ENCODE data around the gene PCBP3.

Gene PCBP3

GRCh38 chr21:45935628-45936027 lies 292.1 kb downstream of the PCBP3 start:
- peaks cover 0 to 2% of the 10 kb centered on the region in 2 experiments for H3K36me3 ChIP-seq (ENCODE audit: control insufficient read depth in 1 of 2, insufficient read depth in 2 of 2, low read length in 2 of 2)
- H3K9me3 ChIP-seq (ENCODE audit: insufficient read depth, low read depth, low read length) = peaks cover 65% of the 10 kb centered on the region
- H2BK120ac ChIP-seq (ENCODE audit: insufficient read depth, low read length, poor library complexity) = no peak overlapping the region
- no peaks in the 10 kb centered on the region for H3K4me1 ChIP-seq (ENCODE audit: control insufficient read depth in 1 of 2, insufficient read depth in 2 of 2, low read length in 2 of 2)
- H3K4me2 ChIP-seq (ENCODE audit: low read length) = no peak overlapping the region
- DNase-seq = no peak
- no peak overlapping the region for H3K18ac ChIP-seq (ENCODE audit: low read length)
- H2AK5ac ChIP-seq (ENCODE audit: low read length) = no peak overlapping the region
- H3K79me2 ChIP-seq (ENCODE audit: control insufficient read depth, insufficient read depth, low read length, poor library complexity) = no peaks in the 10 kb centered on the region
- no peak overlapping the region for H4K91ac ChIP-seq (ENCODE audit: low read depth, low read length)
- no peak overlapping the region for H2BK12ac ChIP-seq (ENCODE audit: low read length)
- H4K12ac ChIP-seq (ENCODE audit: low read depth, low read length) = no peak overlapping the region
- H3K23ac ChIP-seq (ENCODE audit: low read length) = no peak overlapping the region
- no peak overlapping the region for H3K27ac ChIP-seq (ENCODE audit: low read depth, low read length)
- H3K27me3 ChIP-seq (ENCODE audit: insufficient read depth, low read length) = no peaks in the 10 kb centered on the region
- no CpG with 5 or more reads among the region's 3 CpGs for WGBS (ENCODE audit: extremely low coverage, insufficient coverage, insufficient read length)
- no peak overlapping the region for H3K14ac ChIP-seq (ENCODE audit: low read length)
- no peak overlapping the region for H4K8ac ChIP-seq (ENCODE audit: low read depth, low read length)
- H3K79me1 ChIP-seq (ENCODE audit: low read length) = no peaks in the 10 kb centered on the region
- H3K4me3 ChIP-seq (ENCODE audit: low read depth, low read length) = no peak overlapping the region
- H3K4ac ChIP-seq (ENCODE audit: low read depth, low read length) = no peak overlapping the region
- H3K9ac ChIP-seq (ENCODE audit: low read length) = no peak overlapping the region
- no peak overlapping the region for H2BK5ac ChIP-seq (ENCODE audit: low read depth, low read length, poor library complexity)
- no peak overlapping the region for H2AFZ ChIP-seq (ENCODE audit: insufficient read depth, low read length, poor library complexity)

GRCh38 chr21:45937721-45938452 lies 294.4 kb downstream of the PCBP3 start:
- Histone ChIP-seq H3K27ac (ENCODE audit: low read depth, low read length) (no peak overlapping the region), H3K79me2 (ENCODE audit: control insufficient read depth, insufficient read depth, low read length, poor library complexity) (no peaks in the 10 kb centered on the region), H2AK5ac (ENCODE audit: low read length) (no peak overlapping the region), H2BK120ac (ENCODE audit: insufficient read depth, low read length, poor library complexity) (no peak overlapping the region), H3K79me1 (ENCODE audit: low read length) (no peaks in the 10 kb centered on the region), H3K36me3 (ENCODE audit: control insufficient read depth in 1 of 2, insufficient read depth in 2 of 2, low read length in 2 of 2) (peaks cover 0 to 2% of the 10 kb centered on the region in 2 experiments), H3K18ac (ENCODE audit: low read length) (no peak overlapping the region), H3K4me3 (ENCODE audit: low read depth, low read length) (no peak overlapping the region), H3K4me2 (ENCODE audit: low read length) (no peak overlapping the region), H3K9ac (ENCODE audit: low read length) (no peak overlapping the region), H2BK12ac (ENCODE audit: low read length) (no peak overlapping the region), H3K9me3 (ENCODE audit: insufficient read depth, low read depth, low read length) (peaks cover 54% of the 10 kb centered on the region), H4K91ac (ENCODE audit: low read depth, low read length) (no peak overlapping the region), H2AFZ (ENCODE audit: insufficient read depth, low read length, poor library complexity) (no peak overlapping the region), H3K27me3 (ENCODE audit: insufficient read depth, low read length) (no peaks in the 10 kb centered on the region), H4K12ac (ENCODE audit: low read depth, low read length) (no peak overlapping the region), H3K23ac (ENCODE audit: low read length) (no peak overlapping the region), H3K14ac (ENCODE audit: low read length) (no peak overlapping the region), H3K4ac (ENCODE audit: low read depth, low read length) (no peak overlapping the region), H2BK5ac (ENCODE audit: low read depth, low read length, poor library complexity) (no peak overlapping the region), H4K8ac (ENCODE audit: low read depth, low read length) (no peak overlapping the region), H3K4me1 (ENCODE audit: control insufficient read depth in 1 of 2, insufficient read depth in 2 of 2, low read length in 2 of 2) (no peaks in the 10 kb centered on the region)
- DNase-seq = no peak
- no CpG with 5 or more reads among the region's 17 CpGs for WGBS (ENCODE audit: extremely low coverage, insufficient coverage, insufficient read length)

DNA sequence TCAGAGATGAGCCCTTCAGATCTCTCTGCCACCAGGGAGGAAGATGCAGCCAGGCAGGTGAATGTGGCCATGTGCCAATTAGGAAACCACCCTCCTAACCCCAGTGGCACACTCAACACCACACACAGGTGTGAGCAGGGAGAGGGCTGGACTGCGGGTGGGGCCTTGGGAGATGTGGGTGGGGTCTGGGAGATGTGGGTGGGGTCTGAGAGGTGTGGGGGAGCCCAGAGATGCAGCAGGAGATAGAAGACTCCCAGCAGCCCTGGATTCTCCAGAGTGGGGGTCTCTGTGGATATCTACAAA lies 294.9 kb downstream of the PCBP3 start:
- no peak overlapping the region for H3K4ac ChIP-seq (ENCODE audit: low read depth, low read length)
- H2AFZ ChIP-seq (ENCODE audit: insufficient read depth, low read length, poor library complexity) = no peak overlapping the region
- no peaks in the 10 kb centered on the region for H3K79me2 ChIP-seq (ENCODE audit: control insufficient read depth, insufficient read depth, low read length, poor library complexity)
- H3K9me3 ChIP-seq (ENCODE audit: insufficient read depth, low read depth, low read length) = peaks cover 53% of the 10 kb centered on the region
- H3K4me3 ChIP-seq (ENCODE audit: low read depth, low read length) = no peak overlapping the region
- no peaks in the 10 kb centered on the region for H3K4me1 ChIP-seq (ENCODE audit: control insufficient read depth in 1 of 2, insufficient read depth in 2 of 2, low read length in 2 of 2)
- H2BK5ac ChIP-seq (ENCODE audit: low read depth, low read length, poor library complexity) = no peak overlapping the region
- no peak overlapping the region for H3K9ac ChIP-seq (ENCODE audit: low read length)
- peaks cover 0 to 2% of the 10 kb centered on the region in 2 experiments for H3K36me3 ChIP-seq (ENCODE audit: control insufficient read depth in 1 of 2, insufficient read depth in 2 of 2, low read length in 2 of 2)
- no peak overlapping the region for H3K4me2 ChIP-seq (ENCODE audit: low read length)
- H3K27ac ChIP-seq (ENCODE audit: low read depth, low read length) = no peak overlapping the region
- H3K23ac ChIP-seq (ENCODE audit: low read length) = no peak overlapping the region
- H4K12ac ChIP-seq (ENCODE audit: low read depth, low read length) = no peak overlapping the region
- H4K91ac ChIP-seq (ENCODE audit: low read depth, low read length) = no peak overlapping the region
- H3K27me3 ChIP-seq (ENCODE audit: insufficient read depth, low read length) = no peaks in the 10 kb centered on the region
- no peak overlapping the region for H4K8ac ChIP-seq (ENCODE audit: low read depth, low read length)
- no peak for DNase-seq
- H2BK120ac ChIP-seq (ENCODE audit: insufficient read depth, low read length, poor library complexity) = no peak overlapping the region
- H3K79me1 ChIP-seq (ENCODE audit: low read length) = no peaks in the 10 kb centered on the region
- no peak overlapping the region for H2AK5ac ChIP-seq (ENCODE audit: low read length)
- H3K14ac ChIP-seq (ENCODE audit: low read length) = no peak overlapping the region
- no peak overlapping the region for H3K18ac ChIP-seq (ENCODE audit: low read length)
- H2BK12ac ChIP-seq (ENCODE audit: low read length) = no peak overlapping the region
- WGBS (ENCODE audit: extremely low coverage, insufficient coverage, insufficient read length) = no CpG with 5 or more reads among the region's 1 CpG

- Histone ChIP-seq H2AFZ (ENCODE audit: insufficient read depth, low read length, poor library complexity) (no peak overlapping the region), H4K91ac (ENCODE audit: low read depth, low read length) (no peak overlapping the region), H3K27ac (ENCODE audit: low read depth, low read length) (no peak overlapping the region), H4K8ac (ENCODE audit: low read depth, low read length) (no peak overlapping the region), H2BK12ac (ENCODE audit: low read length) (no peak overlapping the region), H3K36me3 (ENCODE audit: control insufficient read depth in 1 of 2, insufficient read depth in 2 of 2, low read length in 2 of 2) (peaks cover 0 to 2% of the 10 kb centered on the region in 2 experiments), H2BK120ac (ENCODE audit: insufficient read depth, low read length, poor library complexity) (no peak overlapping the region), H3K27me3 (ENCODE audit: insufficient read depth, low read length) (no peaks in the 10 kb centered on the region), H3K9ac (ENCODE audit: low read length) (no peak overlapping the region), H3K4me1 (ENCODE audit: control insufficient read depth in 1 of 2, insufficient read depth in 2 of 2, low read length in 2 of 2) (no peaks in the 10 kb centered on the region), H3K9me3 (ENCODE audit: insufficient read depth, low read depth, low read length) (peaks cover 49% of the 10 kb centered on the region), H2AK5ac (ENCODE audit: low read length) (no peak overlapping the region), H3K4ac (ENCODE audit: low read depth, low read length) (no peak overlapping the region), H3K14ac (ENCODE audit: low read length) (no peak overlapping the region), H3K79me1 (ENCODE audit: low read length) (no peaks in the 10 kb centered on the region), H3K79me2 (ENCODE audit: control insufficient read depth, insufficient read depth, low read length, poor library complexity) (no peaks in the 10 kb centered on the region), H3K23ac (ENCODE audit: low read length) (no peak overlapping the region), H2BK5ac (ENCODE audit: low read depth, low read length, poor library complexity) (no peak overlapping the region), H3K4me2 (ENCODE audit: low read length) (no peak overlapping the region), H3K18ac (ENCODE audit: low read length) (no peak overlapping the region), H3K4me3 (ENCODE audit: low read depth, low read length) (no peak overlapping the region), H4K12ac (ENCODE audit: low read depth, low read length) (no peak overlapping the region)
- no peak for DNase-seq
- whole genome bisulfite sequencing (ENCODE audit: extremely low coverage, insufficient coverage, insufficient read length) = no CpG with 5 or more reads among the region's 17 CpGs
Observed at GRCh38 chr21:45938811-45939520, 295.4 kb downstream of the PCBP3 start.
